ENCODE measurements around the gene SNUPN.

GRCh38 chr15:75589071-75589470 lies 36.5 kb downstream of the SNUPN start:
- TF ChIP-seq CTCF (IDR thresholded peaks at IDR 0.05; ENCODE audit: poor library complexity) = no peak
- TF ChIP-seq EZH2phosphoT487 (IDR thresholded peaks at IDR 0.05; ENCODE audit: low read depth, severe bottlenecking, unreplicated experiment) = no peak

Measured in hepatocyte (in vitro differentiated cells).